MCF 10A (cell line): ENCODE measurements around the gene THEMIS. TPM values are rescaled to one million over a fixed set of nuclear protein-coding genes. Genes with fewer than 3 reads are reported as not detected.
A peak's percentile ranks its signal among the peaks of the same experiment; 100 is the strongest.

Experiments
- BruUV-seq: library from RNA; stranded (reverse); fragments of 400-500 nt; replicated peaks from 2 replicates; lab custom pipeline; 2021; lab: Mats Ljungman, UMichigan
- CTCF ChIA-PET: fragments of 300-600 bp; sonication (Branson Sonifier 250); formaldehyde crosslinking; extraction: SDS; loops from one replicate; lab custom pipeline; 2021; ENCODE audit warnings: antibody characterized with exemption, inconsistent platforms; lab: Yijun Ruan, JAX
- POLR2A ChIA-PET: fragments of 300-600, 350-650 bp; sonication (Branson Sonifier 250); formaldehyde crosslinking; extraction: SDS; loops from one replicate; lab custom pipeline; 2020; ENCODE audit warnings: antibody characterized with exemption, inconsistent platforms; lab: Yijun Ruan, JAX
- DNase-seq: peaks from one replicate; pipeline ENCODE4 v3.0.0-alpha.2; 2018; ENCODE audit not compliant: unreplicated experiment
- H3K27ac Mint-ChIP-seq: one replicate; pipeline ENCODE4 v1.8.0; 2022; ENCODE audit warnings: mild to moderate bottlenecking, low read depth, mixed read lengths; ENCODE audit not compliant: unreplicated experiment
- H3K27me3 Mint-ChIP-seq: one replicate; pipeline ENCODE4 v1.8.0; 2022; ENCODE audit warnings: mixed read lengths; ENCODE audit not compliant: insufficient read depth, unreplicated experiment
- H3K36me3 Mint-ChIP-seq: one replicate; pipeline ENCODE4 v1.8.0; 2022; ENCODE audit warnings: mild to moderate bottlenecking, moderate library complexity, mixed read lengths; ENCODE audit not compliant: insufficient read depth, unreplicated experiment
- H3K4me1 Mint-ChIP-seq: one replicate; pipeline ENCODE4 v1.8.0; 2022; ENCODE audit warnings: mixed read lengths; ENCODE audit not compliant: insufficient read depth, unreplicated experiment
- H3K4me3 Mint-ChIP-seq: one replicate; pipeline ENCODE4 v1.8.0; 2022; ENCODE audit warnings: mild to moderate bottlenecking, moderate library complexity, mixed read lengths; ENCODE audit not compliant: unreplicated experiment
- H3K9me3 Mint-ChIP-seq: one replicate; pipeline ENCODE4 v1.8.0; 2022; ENCODE audit warnings: mixed read lengths; ENCODE audit not compliant: unreplicated experiment
- CTCF ChIP-seq: fragments of 200-600 bp; IDR thresholded peaks from one replicate; pipeline ENCODE4 v1.8.0; 2022; ENCODE audit warnings: antibody characterized with exemption, mild to moderate bottlenecking; ENCODE audit not compliant: unreplicated experiment
- intact Hi-C: fragments of 100-400 bp; cut with micrococcal nuclease; formaldehyde crosslinking; loops from 2 replicates; pipeline ENCODE4 v1.14.1; 2022
- total RNA-seq: library from RNA; stranded (reverse); gene quantifications from 2 replicates; pipeline ENCODE4 v1.2.3, GENCODE V29; 2022

The THEMIS gene
- total RNA-seq, 1 experiment from 2014 or later, result not detected

DNA sequence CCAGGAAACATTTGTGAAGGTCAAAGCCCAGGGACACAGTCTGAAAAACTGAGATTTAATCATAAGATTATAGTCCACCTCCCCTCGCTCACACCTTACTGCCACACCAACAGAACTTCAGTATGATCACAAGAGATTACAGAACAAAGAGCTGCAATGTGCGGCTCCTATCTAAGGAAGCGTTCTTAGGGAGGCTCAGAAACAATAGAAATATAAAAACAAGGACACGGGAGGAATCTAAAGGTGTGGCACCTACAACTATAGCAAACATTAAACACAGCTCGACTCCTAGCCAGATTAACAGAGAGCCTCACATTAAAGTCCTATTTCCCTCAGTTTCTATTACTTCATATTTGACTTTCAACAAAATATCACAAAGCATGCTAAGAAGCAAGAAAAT is 40.4 kb upstream of the THEMIS start:
- no peak for TF ChIP-seq CTCF
- BruUV-seq, result no TSS peak
- Mint-ChIP-seq H3K36me3 (no peaks in the 10 kb centered on the region), H3K4me1 (peaks cover 12% of the 10 kb centered on the region), H3K4me3 (no peak overlapping the region), H3K27ac (no peak overlapping the region), H3K9me3 (no peaks in the 10 kb centered on the region), H3K27me3 (no peaks in the 10 kb centered on the region)
- intact Hi-C loops, result no loop called here
- ChIA-PET POLR2A (no interaction called here), CTCF (interaction anchor here (1.2 kb wide), 1 partner anchor 27 kb away, joined by 4 read pairs; no protein-coding TSS in a partner anchor)
- DNase-seq, result no peak

DNA sequence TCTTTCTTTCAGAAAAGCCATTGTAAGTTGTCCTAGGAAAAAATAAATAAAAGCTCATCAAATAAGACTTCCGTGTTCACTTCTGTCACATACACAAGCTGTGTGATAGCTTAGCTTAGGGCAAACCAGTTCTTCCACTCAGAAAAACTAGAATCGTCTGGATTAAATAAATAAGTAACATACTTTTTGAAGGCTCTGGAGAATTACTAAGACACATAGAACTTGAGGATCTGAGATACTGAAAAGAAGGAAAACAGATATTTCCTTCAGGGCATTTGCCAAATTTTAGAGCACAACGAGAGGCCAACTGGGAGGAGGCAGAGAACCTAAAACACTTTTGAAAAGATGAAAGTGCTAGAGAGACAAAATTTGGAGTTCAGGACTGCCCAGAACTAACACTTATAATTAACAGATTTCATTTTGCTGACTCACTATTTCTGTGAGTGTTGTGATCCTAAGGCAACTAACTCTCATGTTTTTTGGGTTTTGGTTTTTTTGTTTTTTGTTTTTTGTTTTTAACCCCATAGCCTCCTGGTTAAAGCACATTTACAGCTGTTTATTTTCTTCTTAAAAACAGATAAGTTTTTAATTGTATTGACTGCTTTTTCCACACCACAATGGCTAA is 38.7 kb upstream of the THEMIS start:
- intact Hi-C loops, result no loop called here
- ChIA-PET CTCF (interaction anchor here (0.8 to 1.0 kb wide), 2 partner anchors 22 to 390 kb away, joined by 4 to 5 read pairs; no protein-coding TSS in a partner anchor), POLR2A (interaction anchor here (0.6 to 1.2 kb wide), 2 partner anchors 11 to 22 kb away, joined by 3 to 4 read pairs; no protein-coding TSS in a partner anchor)
- no peaks in the 10 kb centered on the region for H3K36me3 Mint-ChIP-seq
- DNase-seq, result no peak
- no peak overlapping the region for H3K4me3 Mint-ChIP-seq
- no peaks in the 10 kb centered on the region for H3K9me3 Mint-ChIP-seq
- no peaks in the 10 kb centered on the region for H3K27me3 Mint-ChIP-seq
- BruUV-seq, result no TSS peak
- H3K4me1 Mint-ChIP-seq, result peaks cover 12% of the 10 kb centered on the region
- peak overlapping the region; percentile 77 for H3K27ac Mint-ChIP-seq
- no peak for TF ChIP-seq CTCF

- Mint-ChIP-seq H3K36me3 (no peaks in the 10 kb centered on the region), H3K9me3 (no peaks in the 10 kb centered on the region), H3K4me1 (peaks cover 12% of the 10 kb centered on the region), H3K27ac (peak overlapping the region; percentile 77), H3K4me3 (no peak overlapping the region), H3K27me3 (no peaks in the 10 kb centered on the region)
- ChIA-PET POLR2A (interaction anchor here (1.2 kb wide), 1 partner anchor 23 kb away, joined by 4 read pairs; no protein-coding TSS in a partner anchor), CTCF (interaction anchor here (0.8 kb wide), 1 partner anchor 389 kb away, joined by 4 read pairs; no protein-coding TSS in a partner anchor)
- DNase-seq, result peak; percentile 64
- BruUV-seq, result no TSS peak
- intact Hi-C loops, result no loop called here
- no peak for TF ChIP-seq CTCF
These were observed 37.8 kb upstream of the THEMIS start for GRCh38 chr6:127938701-127939100.

DNA sequence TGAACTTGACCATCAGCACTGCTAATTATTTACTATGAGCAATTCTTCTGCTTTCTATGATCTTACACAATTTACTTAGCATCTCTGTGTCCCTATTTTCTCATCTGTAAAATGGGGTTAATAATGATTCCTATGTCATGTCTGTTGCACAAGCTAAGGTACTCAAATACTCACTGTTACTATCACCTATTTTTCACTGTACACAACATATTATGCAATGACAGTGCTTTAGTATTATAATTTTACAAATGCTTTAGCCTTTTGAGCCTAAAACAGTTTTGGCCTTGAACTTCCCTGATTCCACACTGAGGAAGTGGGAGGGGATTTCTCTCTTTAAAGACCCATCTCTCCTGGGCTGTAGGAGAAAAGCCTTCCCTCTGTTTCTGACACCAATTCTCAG is 36.9 kb upstream of the THEMIS start:
- DNase-seq, result no peak

More for the DNA sequence above, 36.9 kb upstream of the THEMIS start:
- no TSS peak for BruUV-seq
- CTCF ChIA-PET, result interaction anchor here (0.6 to 1.3 kb wide), 2 partner anchors 13 to 33 kb away, joined by 3 to 5 read pairs; no protein-coding TSS in a partner anchor
- Mint-ChIP-seq H3K4me1 (peaks cover 12% of the 10 kb centered on the region), H3K4me3 (no peak overlapping the region), H3K27ac (peak overlapping the region; percentile 77), H3K27me3 (no peaks in the 10 kb centered on the region), H3K9me3 (peaks cover 8% of the 10 kb centered on the region), H3K36me3 (no peaks in the 10 kb centered on the region)
- intact Hi-C loops, result no loop called here
- TF ChIP-seq CTCF, result no peak
- POLR2A ChIA-PET, result no interaction called here
